ENCODE data around the gene CDH4. TPM values are rescaled to one million over a fixed set of nuclear protein-coding genes. Genes with fewer than 3 reads are reported as not detected.

Gene CDH4
- total RNA-seq, 2 experiments from 2014 or later: 0.11 to 0.18 TPM

- intact Hi-C loops (cut with micrococcal nuclease): no loop called here
These were observed 562.7 kb downstream of the CDH4 start for GRCh38 chr20:61814726-61815125.

GRCh38 chr20:61815176-61815575, 563.1 kb downstream of the CDH4 start:
- no peaks in the 10 kb centered on the region for H3K9me3 Mint-ChIP-seq
- no peak for ATAC-seq
- no peak for TF ChIP-seq CTCF (IDR thresholded peaks at IDR 0.05)
- H3K4me3 Mint-ChIP-seq: no peak overlapping the region
- intact Hi-C loops (cut with micrococcal nuclease): no loop called here
- no peaks in the 10 kb centered on the region for H3K27me3 Mint-ChIP-seq
- H3K27ac Mint-ChIP-seq: no peak overlapping the region
- H3K36me3 Mint-ChIP-seq (ENCODE audit: low read depth): no peaks in the 10 kb centered on the region
- POLR2A ChIA-PET: no interaction called here
- CTCF ChIA-PET: no interaction called here
- H3K4me1 Mint-ChIP-seq (ENCODE audit: low read depth): no peaks in the 10 kb centered on the region
- no peak for DNase-seq

More at GRCh38 chr20:61814726-61815125, 562.7 kb downstream of the CDH4 start:
- ChIA-PET POLR2A (no interaction called here), CTCF (no interaction called here)
- ATAC-seq: no peak
- no peak for DNase-seq
- no peak for TF ChIP-seq CTCF (IDR thresholded peaks at IDR 0.05)
- Mint-ChIP-seq H3K4me3 (no peak overlapping the region), H3K27ac (no peak overlapping the region), H3K27me3 (no peaks in the 10 kb centered on the region), H3K9me3 (no peaks in the 10 kb centered on the region), H3K4me1 (ENCODE audit: low read depth) (no peaks in the 10 kb centered on the region), H3K36me3 (ENCODE audit: low read depth) (no peaks in the 10 kb centered on the region)

- no peak for DNase-seq
- no peaks in the 10 kb centered on the region for H3K27me3 Mint-ChIP-seq
- no peaks in the 10 kb centered on the region for H3K36me3 Mint-ChIP-seq (ENCODE audit: low read depth)
- H3K4me1 Mint-ChIP-seq (ENCODE audit: low read depth): no peaks in the 10 kb centered on the region
- ChIA-PET CTCF (no interaction called here), POLR2A (no interaction called here)
- no peak for ATAC-seq
- intact Hi-C loops (cut with micrococcal nuclease): no loop called here
- no peak overlapping the region for H3K4me3 Mint-ChIP-seq
- no peak for TF ChIP-seq CTCF (IDR thresholded peaks at IDR 0.05)
- no peak overlapping the region for H3K27ac Mint-ChIP-seq
- H3K9me3 Mint-ChIP-seq: no peaks in the 10 kb centered on the region
These were observed 563.6 kb downstream of the CDH4 start for GRCh38 chr20:61815678-61816077.

- POLR2A ChIA-PET: interaction anchor here (0.6 kb wide), 1 partner anchor 9 kb away, joined by 3 read pairs; no protein-coding TSS in a partner anchor
- Mint-ChIP-seq H3K4me3 (no peak overlapping the region), H3K27ac (no peak overlapping the region), H3K27me3 (no peaks in the 10 kb centered on the region), H3K36me3 (ENCODE audit: low read depth) (no peaks in the 10 kb centered on the region), H3K9me3 (no peaks in the 10 kb centered on the region), H3K4me1 (ENCODE audit: low read depth) (no peaks in the 10 kb centered on the region)
- ATAC-seq (no peak), DNase-seq (no peak)
- TF ChIP-seq CTCF (IDR thresholded peaks at IDR 0.05): no peak
- intact Hi-C loops (cut with micrococcal nuclease): no loop called here
- CTCF ChIA-PET: no interaction called here
These were observed 564.8 kb downstream of the CDH4 start for GRCh38 chr20:61816606-61817460.

- no peaks in the 10 kb centered on the region for H3K36me3 Mint-ChIP-seq (ENCODE audit: low read depth)
- H3K4me3 Mint-ChIP-seq: no peak overlapping the region
- intact Hi-C loops (cut with micrococcal nuclease): no loop called here
- ChIA-PET POLR2A (no interaction called here), CTCF (no interaction called here)
- ATAC-seq (no peak), DNase-seq (no peak)
- no peak for TF ChIP-seq CTCF (IDR thresholded peaks at IDR 0.05)
- no peaks in the 10 kb centered on the region for H3K4me1 Mint-ChIP-seq (ENCODE audit: low read depth)
- no peak overlapping the region for H3K27ac Mint-ChIP-seq
- H3K9me3 Mint-ChIP-seq: no peaks in the 10 kb centered on the region
- H3K27me3 Mint-ChIP-seq: no peaks in the 10 kb centered on the region
These were observed 565.5 kb downstream of the CDH4 start for GRCh38 chr20:61817575-61817974.
